ENCODE data around the gene DDX11.
A peak's percentile ranks its signal among the peaks of the same experiment; 100 is the strongest.

The DDX11 gene

DNA sequence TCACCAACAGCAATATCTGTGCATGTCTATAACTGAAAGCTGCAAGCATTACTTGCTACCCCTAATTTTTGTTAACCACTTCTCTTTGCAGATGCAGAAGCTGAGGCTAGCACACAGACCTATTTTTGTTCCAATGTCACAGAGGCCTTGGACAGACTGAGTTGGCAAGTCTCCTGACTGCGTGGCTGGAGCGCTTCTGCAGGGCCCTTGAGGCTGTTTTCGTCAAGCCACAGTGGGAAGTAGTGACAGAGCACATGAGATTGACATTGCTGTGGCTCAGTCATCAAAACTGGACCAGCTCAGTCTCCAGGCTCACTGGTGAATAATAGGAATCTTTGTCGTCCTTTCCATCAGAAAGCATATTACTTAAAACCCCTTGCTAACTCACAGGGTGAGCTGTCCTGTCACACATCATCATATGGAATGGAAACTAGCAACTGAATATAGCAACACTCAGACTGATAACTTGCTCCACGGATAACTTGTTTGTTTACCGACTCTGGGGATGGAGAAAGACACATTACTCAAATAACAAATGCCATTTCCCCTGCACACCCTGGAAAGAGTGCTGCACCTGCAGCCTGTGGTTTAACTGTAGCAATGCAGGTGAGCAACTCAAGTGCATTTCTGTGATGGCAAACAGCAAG is 43.6 kb upstream of the DDX11 start:
- peak; percentile 39 for DNase-seq
- no peaks in the 10 kb centered on the region for H3K36me3 ChIP-seq (replicated peaks; ENCODE audit: insufficient read depth, low read length)
- H3K79me2 ChIP-seq (ENCODE audit: low read length), result no peaks in the 10 kb centered on the region
- H3K27me3 ChIP-seq (replicated peaks; ENCODE audit: insufficient read depth, low read length), result no peaks in the 10 kb centered on the region
- no peaks in the 10 kb centered on the region for H4K20me1 ChIP-seq (ENCODE audit: insufficient read depth, low read length)
- H3K27ac ChIP-seq (ENCODE audit: low read length), result peak overlapping the region; percentile 42; the same call in 1 of the 2 replicates
- H3F3A ChIP-seq (ENCODE audit: insufficient read depth, low read length), result no peaks in the 10 kb centered on the region; the same call in 1 of the 2 replicates
- H3K9me2 ChIP-seq (replicated peaks; ENCODE audit: insufficient read depth, low read length), result no peaks in the 10 kb centered on the region
- peaks cover 32% of the 10 kb centered on the region for H3K4me1 ChIP-seq (ENCODE audit: low read length)
- no peak overlapping the region for H2AFZ ChIP-seq (ENCODE audit: low read length)
- no peaks in the 10 kb centered on the region for H3K9me3 ChIP-seq (replicated peaks; ENCODE audit: insufficient read depth, low read length)
- TF ChIP-seq EZH2 (optimal IDR thresholded peaks at IDR 0.05; ENCODE audit: low read depth, low read length) (no peak), EZH2phosphoT487 (IDR thresholded peaks at IDR 0.05; ENCODE audit: low read length) (no peak), CTCF (IDR thresholded peaks at IDR 0.05; ENCODE audit: low read length) (no peak)
- H3K9ac ChIP-seq (ENCODE audit: low read length), result no peak overlapping the region
- H3K4me3 ChIP-seq (ENCODE audit: low read length), result no peak overlapping the region
- peak overlapping the region; percentile 36; the same call in 1 of the 2 replicates for H3K4me2 ChIP-seq (ENCODE audit: low read depth, low read length)

DNA sequence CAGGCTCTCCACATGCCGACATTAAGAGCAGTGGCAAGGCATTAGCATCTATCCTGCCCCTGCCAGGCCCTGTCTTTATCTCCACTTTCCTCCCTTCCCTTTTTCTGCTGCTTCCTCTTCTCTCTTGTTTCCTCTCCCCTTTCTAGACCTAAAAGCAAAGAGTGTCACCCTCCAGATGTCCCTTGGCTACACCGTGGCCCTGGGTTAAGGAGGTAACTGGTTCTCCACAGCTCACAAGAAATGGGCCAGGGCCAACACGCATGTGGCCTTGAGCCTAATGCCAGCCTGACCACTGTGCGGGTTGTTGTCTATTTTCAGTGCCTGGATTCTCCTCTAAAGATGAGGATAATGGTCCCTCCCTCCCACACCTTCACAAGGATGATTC is 41.7 kb upstream of the DDX11 start:
- no peak for DNase-seq
- Histone ChIP-seq H3K4me2 (ENCODE audit: low read depth, low read length) (no peak overlapping the region), H3K27me3 (replicated peaks; ENCODE audit: insufficient read depth, low read length) (no peaks in the 10 kb centered on the region), H4K20me1 (ENCODE audit: insufficient read depth, low read length) (no peaks in the 10 kb centered on the region), H3K9me2 (replicated peaks; ENCODE audit: insufficient read depth, low read length) (no peaks in the 10 kb centered on the region), H3K9me3 (replicated peaks; ENCODE audit: insufficient read depth, low read length) (no peaks in the 10 kb centered on the region), H2AFZ (ENCODE audit: low read length) (no peak overlapping the region), H3K27ac (ENCODE audit: low read length) (no peak overlapping the region), H3F3A (ENCODE audit: insufficient read depth, low read length) (no peaks in the 10 kb centered on the region; the same call in 1 of the 2 replicates), H3K9ac (ENCODE audit: low read length) (no peak overlapping the region), H3K79me2 (ENCODE audit: low read length) (no peaks in the 10 kb centered on the region), H3K36me3 (replicated peaks; ENCODE audit: insufficient read depth, low read length) (no peaks in the 10 kb centered on the region), H3K4me3 (ENCODE audit: low read length) (no peak overlapping the region), H3K4me1 (ENCODE audit: low read length) (peaks cover 32% of the 10 kb centered on the region)
- TF ChIP-seq CTCF (IDR thresholded peaks at IDR 0.05; ENCODE audit: low read length) (no peak), EZH2 (optimal IDR thresholded peaks at IDR 0.05; ENCODE audit: low read depth, low read length) (no peak), EZH2phosphoT487 (IDR thresholded peaks at IDR 0.05; ENCODE audit: low read length) (no peak)

DNA sequence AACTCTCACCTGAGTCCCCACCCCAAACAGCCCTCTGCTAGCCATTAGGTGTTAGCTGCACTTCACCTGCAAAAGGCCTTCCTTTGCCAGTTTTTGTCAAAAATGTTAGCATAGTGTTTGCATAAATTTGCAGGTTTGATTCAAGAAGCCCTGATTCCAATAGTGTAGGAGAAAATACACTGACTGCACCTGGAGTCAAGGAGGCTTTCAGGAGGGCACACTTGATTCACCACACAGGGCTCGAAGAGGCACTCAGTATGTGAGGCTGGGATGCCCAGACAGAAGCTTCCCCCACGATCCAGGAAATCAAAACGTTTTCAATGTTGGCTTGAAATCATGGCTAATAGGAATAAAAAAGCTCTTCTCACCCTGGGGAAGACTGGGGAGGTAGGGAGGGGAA is 40.5 kb upstream of the DDX11 start:
- Histone ChIP-seq H3F3A (ENCODE audit: insufficient read depth, low read length) (no peaks in the 10 kb centered on the region; the same call in 1 of the 2 replicates), H3K9ac (ENCODE audit: low read length) (no peak overlapping the region), H3K4me3 (ENCODE audit: low read length) (no peak overlapping the region), H3K27ac (ENCODE audit: low read length) (no peak overlapping the region), H3K79me2 (ENCODE audit: low read length) (no peaks in the 10 kb centered on the region), H4K20me1 (ENCODE audit: insufficient read depth, low read length) (no peaks in the 10 kb centered on the region), H2AFZ (ENCODE audit: low read length) (no peak overlapping the region), H3K9me3 (replicated peaks; ENCODE audit: insufficient read depth, low read length) (no peaks in the 10 kb centered on the region), H3K9me2 (replicated peaks; ENCODE audit: insufficient read depth, low read length) (no peaks in the 10 kb centered on the region), H3K36me3 (replicated peaks; ENCODE audit: insufficient read depth, low read length) (no peaks in the 10 kb centered on the region), H3K4me2 (ENCODE audit: low read depth, low read length) (no peak overlapping the region), H3K4me1 (ENCODE audit: low read length) (peaks cover 32% of the 10 kb centered on the region), H3K27me3 (replicated peaks; ENCODE audit: insufficient read depth, low read length) (no peaks in the 10 kb centered on the region)
- TF ChIP-seq EZH2 (optimal IDR thresholded peaks at IDR 0.05; ENCODE audit: low read depth, low read length) (no peak), EZH2phosphoT487 (IDR thresholded peaks at IDR 0.05; ENCODE audit: low read length) (no peak), CTCF (IDR thresholded peaks at IDR 0.05; ENCODE audit: low read length) (no peak)
- DNase-seq, result no peak

All from MM.1S (cell line).